ENCODE data around the gene GAS2.

Gene GAS2

DNA sequence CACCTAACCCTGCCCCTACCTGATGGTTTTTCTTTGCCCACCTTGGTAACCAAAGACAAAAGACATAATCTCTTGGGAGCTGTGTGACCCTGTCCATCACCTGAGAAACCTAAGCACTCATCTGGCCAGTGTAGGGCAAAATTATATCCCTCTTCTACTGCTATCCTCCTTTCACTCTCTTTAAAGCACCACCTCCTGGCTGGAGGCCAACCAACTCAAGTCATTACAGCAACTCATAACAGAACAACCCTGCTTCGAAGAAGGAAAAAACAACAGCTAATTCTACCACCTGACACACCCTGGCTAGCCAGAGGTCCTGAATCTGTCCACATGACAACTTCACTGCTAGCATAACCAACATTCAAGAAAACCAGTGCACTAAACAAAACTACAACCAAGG, 45.5 kb downstream of the GAS2 start:
- no peaks in the 10 kb centered on the region for H3K36me3 ChIP-seq (ENCODE audit: control insufficient read depth, insufficient read depth, low read length)
- no peaks in the 10 kb centered on the region for H3K27me3 ChIP-seq (ENCODE audit: control insufficient read depth, insufficient read depth, low read length)
- no peak overlapping the region for H3K27ac ChIP-seq (ENCODE audit: low read depth, low read length)
- no peak overlapping the region for H3K9ac ChIP-seq (ENCODE audit: low read length)
- H3K4me1 ChIP-seq (ENCODE audit: control insufficient read depth, insufficient read depth, low read length): no peaks in the 10 kb centered on the region
- no peak overlapping the region for H3K4me3 ChIP-seq (ENCODE audit: low read length)

- Histone ChIP-seq H3K27ac (ENCODE audit: low read depth, low read length) (no peak overlapping the region), H3K4me1 (ENCODE audit: control insufficient read depth, insufficient read depth, low read length) (no peaks in the 10 kb centered on the region), H3K4me3 (ENCODE audit: low read length) (no peak overlapping the region), H3K36me3 (ENCODE audit: control insufficient read depth, insufficient read depth, low read length) (no peaks in the 10 kb centered on the region), H3K9ac (ENCODE audit: low read length) (no peak overlapping the region), H3K27me3 (ENCODE audit: control insufficient read depth, insufficient read depth, low read length) (no peaks in the 10 kb centered on the region)
Measured at GRCh38 chr11:22713336-22713735, 46.9 kb downstream of the GAS2 start.

- no peak overlapping the region for H3K27ac ChIP-seq (ENCODE audit: low read depth, low read length)
- H3K9ac ChIP-seq (ENCODE audit: low read length): no peak overlapping the region
- no peaks in the 10 kb centered on the region for H3K27me3 ChIP-seq (ENCODE audit: control insufficient read depth, insufficient read depth, low read length)
- no peak overlapping the region for H3K4me3 ChIP-seq (ENCODE audit: low read length)
- H3K36me3 ChIP-seq (ENCODE audit: control insufficient read depth, insufficient read depth, low read length): no peaks in the 10 kb centered on the region
- no peaks in the 10 kb centered on the region for H3K4me1 ChIP-seq (ENCODE audit: control insufficient read depth, insufficient read depth, low read length)
Measured at GRCh38 chr11:22715971-22716370, 49.6 kb downstream of the GAS2 start.

DNA sequence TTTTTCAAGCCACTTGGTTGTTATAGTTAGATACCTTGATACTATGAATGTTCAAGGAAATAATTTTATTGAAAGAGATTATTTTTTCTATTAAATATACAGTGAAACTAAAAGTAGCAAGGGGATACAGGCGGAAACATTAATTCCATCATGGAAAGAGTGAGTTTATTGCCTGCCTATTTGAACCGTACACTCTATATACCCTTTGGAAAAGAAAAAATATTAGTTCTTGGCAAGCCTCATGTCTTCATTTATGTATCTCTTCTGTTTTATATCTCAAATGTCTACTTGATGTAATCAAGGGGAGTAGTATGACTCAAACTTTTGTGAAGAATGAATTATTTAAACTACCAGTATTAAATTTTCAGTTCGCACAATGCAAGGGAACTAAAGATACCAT, 54.0 kb downstream of the GAS2 start:
- Histone ChIP-seq H3K27me3 (ENCODE audit: control insufficient read depth, insufficient read depth, low read length) (no peaks in the 10 kb centered on the region), H3K4me3 (ENCODE audit: low read length) (no peak overlapping the region), H3K36me3 (ENCODE audit: control insufficient read depth, insufficient read depth, low read length) (no peaks in the 10 kb centered on the region), H3K4me1 (ENCODE audit: control insufficient read depth, insufficient read depth, low read length) (no peaks in the 10 kb centered on the region), H3K27ac (ENCODE audit: low read depth, low read length) (no peak overlapping the region), H3K9ac (ENCODE audit: low read length) (no peak overlapping the region)

GRCh38 chr11:22723274-22723673, 56.9 kb downstream of the GAS2 start:
- H3K27me3 ChIP-seq (ENCODE audit: control insufficient read depth, insufficient read depth, low read length): no peaks in the 10 kb centered on the region
- no peak overlapping the region for H3K9ac ChIP-seq (ENCODE audit: low read length)
- H3K4me1 ChIP-seq (ENCODE audit: control insufficient read depth, insufficient read depth, low read length): no peaks in the 10 kb centered on the region
- no peaks in the 10 kb centered on the region for H3K36me3 ChIP-seq (ENCODE audit: control insufficient read depth, insufficient read depth, low read length)
- H3K4me3 ChIP-seq (ENCODE audit: low read length): no peak overlapping the region
- no peak overlapping the region for H3K27ac ChIP-seq (ENCODE audit: low read depth, low read length)

- Histone ChIP-seq H3K4me1 (ENCODE audit: control insufficient read depth, insufficient read depth, low read length) (no peaks in the 10 kb centered on the region), H3K27me3 (ENCODE audit: control insufficient read depth, insufficient read depth, low read length) (no peaks in the 10 kb centered on the region), H3K4me3 (ENCODE audit: low read length) (no peak overlapping the region), H3K27ac (ENCODE audit: low read depth, low read length) (no peak overlapping the region), H3K9ac (ENCODE audit: low read length) (no peak overlapping the region), H3K36me3 (ENCODE audit: control insufficient read depth, insufficient read depth, low read length) (no peaks in the 10 kb centered on the region)
Measured at GRCh38 chr11:22725079-22725478, 58.7 kb downstream of the GAS2 start.

DNA sequence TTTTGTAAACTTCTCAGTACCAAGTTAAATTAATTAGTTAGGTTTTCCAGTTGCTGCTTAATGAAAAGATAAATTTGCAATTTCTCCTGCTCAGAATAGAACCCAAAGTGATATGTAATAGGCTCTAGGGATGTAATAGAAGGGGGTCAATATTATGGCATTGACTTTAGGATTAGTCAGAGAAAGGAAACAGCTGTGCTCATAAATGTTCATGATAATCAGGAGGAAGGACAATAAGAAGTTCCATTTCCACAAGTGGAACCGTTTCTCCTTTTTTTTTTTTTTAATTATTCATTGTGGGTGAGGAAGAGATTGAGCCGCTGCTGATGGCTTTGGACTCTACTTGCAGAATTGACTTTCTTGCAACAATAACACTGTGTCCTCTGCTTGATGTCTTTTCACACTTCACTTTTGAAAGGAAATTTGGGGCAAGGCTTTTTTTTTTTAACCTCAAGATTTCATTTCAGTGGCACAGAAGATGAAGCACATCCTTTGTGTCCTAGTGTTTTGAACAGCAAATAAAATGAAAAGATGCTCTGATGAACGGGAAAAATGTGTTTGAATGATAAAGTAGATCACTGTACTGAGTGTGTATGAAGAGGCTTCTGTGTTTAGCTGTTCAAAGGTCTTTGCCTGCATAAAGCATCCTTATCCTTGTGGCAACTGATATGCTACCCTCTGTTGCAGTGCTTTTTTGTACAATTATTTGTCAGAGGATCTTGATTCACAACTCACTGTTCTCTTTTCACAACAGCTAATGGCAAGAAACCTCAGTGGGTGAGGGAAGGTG, 62.4 kb downstream of the GAS2 start:
- H3K9ac ChIP-seq (ENCODE audit: low read length): no peak overlapping the region
- no peak overlapping the region for H3K27ac ChIP-seq (ENCODE audit: low read depth, low read length)
- H3K36me3 ChIP-seq (ENCODE audit: control insufficient read depth, insufficient read depth, low read length): no peaks in the 10 kb centered on the region
- no peaks in the 10 kb centered on the region for H3K27me3 ChIP-seq (ENCODE audit: control insufficient read depth, insufficient read depth, low read length)
- no peaks in the 10 kb centered on the region for H3K4me1 ChIP-seq (ENCODE audit: control insufficient read depth, insufficient read depth, low read length)
- no peak overlapping the region for H3K4me3 ChIP-seq (ENCODE audit: low read length)

GRCh38 chr11:22730319-22730718, 63.9 kb downstream of the GAS2 start:
- H3K4me1 ChIP-seq (ENCODE audit: control insufficient read depth, insufficient read depth, low read length): no peaks in the 10 kb centered on the region
- no peak overlapping the region for H3K9ac ChIP-seq (ENCODE audit: low read length)
- no peak overlapping the region for H3K27ac ChIP-seq (ENCODE audit: low read depth, low read length)
- no peak overlapping the region for H3K4me3 ChIP-seq (ENCODE audit: low read length)
- H3K36me3 ChIP-seq (ENCODE audit: control insufficient read depth, insufficient read depth, low read length): no peaks in the 10 kb centered on the region
- no peaks in the 10 kb centered on the region for H3K27me3 ChIP-seq (ENCODE audit: control insufficient read depth, insufficient read depth, low read length)

DNA sequence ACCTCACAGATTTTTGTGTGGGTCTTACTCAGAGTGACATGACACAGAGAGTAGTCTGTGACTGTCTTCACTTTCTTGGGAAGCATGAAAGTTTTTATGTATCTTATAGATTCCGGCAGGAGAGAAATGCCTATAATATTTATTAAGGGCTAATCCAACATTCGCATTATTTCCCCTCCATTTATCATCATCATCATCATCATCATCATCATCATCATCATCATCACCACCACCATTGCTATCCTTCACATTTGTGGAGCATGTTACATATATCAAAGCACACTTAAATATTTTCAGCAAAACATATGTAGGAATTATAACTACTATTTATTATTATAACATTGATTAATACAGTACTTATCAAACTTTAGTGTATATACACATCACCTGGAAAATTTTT, 66.2 kb downstream of the GAS2 start:
- Histone ChIP-seq H3K4me3 (ENCODE audit: low read length) (no peak overlapping the region), H3K27me3 (ENCODE audit: control insufficient read depth, insufficient read depth, low read length) (no peaks in the 10 kb centered on the region), H3K9ac (ENCODE audit: low read length) (no peak overlapping the region)

DNA sequence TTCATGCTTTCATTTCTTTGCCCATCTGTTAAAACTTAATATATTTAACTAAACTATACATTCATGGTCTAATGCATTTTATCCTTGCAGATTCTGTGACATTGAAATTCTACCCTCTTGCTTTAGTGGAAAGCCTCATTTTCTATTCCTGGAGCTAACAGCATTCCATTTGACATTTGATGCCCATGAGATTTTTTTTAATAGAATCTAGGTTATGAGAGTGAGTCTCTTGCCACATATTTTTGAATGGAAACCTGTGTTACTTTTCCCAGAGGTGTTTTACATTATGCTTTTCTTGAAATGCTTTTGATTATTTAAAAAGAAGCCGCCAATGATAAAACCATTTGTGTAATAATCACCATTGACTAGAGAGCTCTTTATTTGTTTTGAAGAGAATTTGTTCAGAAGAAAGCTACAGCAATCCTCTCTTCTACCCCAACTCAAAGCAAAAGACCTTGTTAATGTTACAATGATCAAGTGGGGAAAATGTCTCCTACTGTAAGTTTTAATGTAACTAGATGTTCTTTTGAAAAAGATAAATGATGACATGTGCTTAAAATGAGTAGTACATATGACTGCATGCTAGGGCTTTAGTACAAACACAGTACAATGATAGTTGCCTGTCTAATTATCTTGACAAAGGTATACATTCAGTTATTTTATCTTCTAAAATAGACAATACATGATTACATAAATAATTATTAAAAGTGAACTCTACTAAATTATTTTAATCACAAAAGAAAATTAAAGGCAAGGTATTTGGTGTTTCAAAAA, 67.3 kb downstream of the GAS2 start:
- no peak overlapping the region for H3K27ac ChIP-seq (ENCODE audit: low read depth, low read length)

More for the DNA sequence above, 66.2 kb downstream of the GAS2 start:
- H3K36me3 ChIP-seq (ENCODE audit: control insufficient read depth, insufficient read depth, low read length): no peaks in the 10 kb centered on the region
- H3K4me1 ChIP-seq (ENCODE audit: control insufficient read depth, insufficient read depth, low read length): no peaks in the 10 kb centered on the region
- no peak overlapping the region for H3K27ac ChIP-seq (ENCODE audit: low read depth, low read length)

DNA sequence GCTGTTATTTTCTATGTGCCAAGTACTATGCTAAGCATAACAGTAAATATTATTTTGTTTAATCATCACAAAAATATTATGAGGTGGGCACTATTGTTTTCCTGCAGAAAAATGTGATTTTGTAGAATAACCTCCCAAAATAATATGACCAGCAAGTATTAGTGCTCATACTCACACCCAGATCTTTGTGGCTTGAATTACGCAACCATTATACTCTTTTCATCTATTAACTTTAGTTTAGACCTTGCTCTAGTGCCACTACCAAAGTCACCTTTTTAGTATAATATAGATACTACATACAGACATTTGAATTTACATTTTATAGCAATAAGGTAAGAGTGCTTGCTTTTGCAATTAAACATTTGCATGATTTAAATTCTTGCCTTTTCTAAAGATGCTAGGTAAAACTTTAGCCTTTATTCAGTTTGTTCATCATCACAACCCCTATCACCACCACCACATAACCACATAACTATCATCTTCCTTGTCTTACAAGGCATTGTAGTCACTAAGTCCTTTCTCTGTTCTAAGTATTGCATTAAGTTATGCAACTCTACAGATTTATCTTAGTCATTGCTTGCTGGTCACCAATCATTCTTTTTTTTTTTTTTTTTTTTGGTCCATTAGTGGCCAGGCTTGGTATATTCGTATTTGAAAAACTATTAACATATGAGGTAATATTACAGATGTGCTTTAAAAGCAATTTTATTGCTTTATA, 68.4 kb downstream of the GAS2 start:
- H3K4me1 ChIP-seq (ENCODE audit: control insufficient read depth, insufficient read depth, low read length): no peaks in the 10 kb centered on the region
- H3K27ac ChIP-seq (ENCODE audit: low read depth, low read length): no peak overlapping the region
- H3K4me3 ChIP-seq (ENCODE audit: low read length): no peak overlapping the region
- no peaks in the 10 kb centered on the region for H3K36me3 ChIP-seq (ENCODE audit: control insufficient read depth, insufficient read depth, low read length)
- no peaks in the 10 kb centered on the region for H3K27me3 ChIP-seq (ENCODE audit: control insufficient read depth, insufficient read depth, low read length)
- H3K9ac ChIP-seq (ENCODE audit: low read length): no peak overlapping the region

More for the DNA sequence above, 67.3 kb downstream of the GAS2 start:
- no peaks in the 10 kb centered on the region for H3K27me3 ChIP-seq (ENCODE audit: control insufficient read depth, insufficient read depth, low read length)
- no peaks in the 10 kb centered on the region for H3K4me1 ChIP-seq (ENCODE audit: control insufficient read depth, insufficient read depth, low read length)
- no peak overlapping the region for H3K9ac ChIP-seq (ENCODE audit: low read length)
- no peaks in the 10 kb centered on the region for H3K36me3 ChIP-seq (ENCODE audit: control insufficient read depth, insufficient read depth, low read length)
- no peak overlapping the region for H3K4me3 ChIP-seq (ENCODE audit: low read length)

GRCh38 chr11:22742157-22742613, 75.8 kb downstream of the GAS2 start:
- Histone ChIP-seq H3K4me3 (ENCODE audit: low read length) (no peak overlapping the region), H3K27me3 (ENCODE audit: control insufficient read depth, insufficient read depth, low read length) (no peaks in the 10 kb centered on the region), H3K4me1 (ENCODE audit: control insufficient read depth, insufficient read depth, low read length) (no peaks in the 10 kb centered on the region), H3K27ac (ENCODE audit: low read depth, low read length) (no peak overlapping the region), H3K9ac (ENCODE audit: low read length) (no peak overlapping the region), H3K36me3 (ENCODE audit: control insufficient read depth, insufficient read depth, low read length) (no peaks in the 10 kb centered on the region)

Data from rectal smooth muscle tissue (tissue), 1 donor.